C4-2B (cell line): ENCODE results near the gene TRIM29.

Experiments
- H3K27ac ChIP-seq: fragments of 450-650 bp; 2 replicates; pipeline ENCODE4 v1.5.1; 2017
- ZFX ChIP-seq: fragments of 450-650 bp; IDR thresholded peaks from 2 replicates; pipeline ENCODE4 v1.6.1; 2017
- TF ChIP-seq, protein P1 (sequence below): fragments of 450-650 bp; conservative IDR thresholded peaks from 2 replicates; pipeline ENCODE4 v1.5.1; 2017; ENCODE audit warnings: mild to moderate bottlenecking

Gene TRIM29

GRCh38 chr11:120134106-120134930 lies 3.6 kb downstream of the TRIM29 start:
- no peak overlapping the region for H3K27ac ChIP-seq
- no peak for TF ChIP-seq ZFX
- TF ChIP-seq, protein P1, sequence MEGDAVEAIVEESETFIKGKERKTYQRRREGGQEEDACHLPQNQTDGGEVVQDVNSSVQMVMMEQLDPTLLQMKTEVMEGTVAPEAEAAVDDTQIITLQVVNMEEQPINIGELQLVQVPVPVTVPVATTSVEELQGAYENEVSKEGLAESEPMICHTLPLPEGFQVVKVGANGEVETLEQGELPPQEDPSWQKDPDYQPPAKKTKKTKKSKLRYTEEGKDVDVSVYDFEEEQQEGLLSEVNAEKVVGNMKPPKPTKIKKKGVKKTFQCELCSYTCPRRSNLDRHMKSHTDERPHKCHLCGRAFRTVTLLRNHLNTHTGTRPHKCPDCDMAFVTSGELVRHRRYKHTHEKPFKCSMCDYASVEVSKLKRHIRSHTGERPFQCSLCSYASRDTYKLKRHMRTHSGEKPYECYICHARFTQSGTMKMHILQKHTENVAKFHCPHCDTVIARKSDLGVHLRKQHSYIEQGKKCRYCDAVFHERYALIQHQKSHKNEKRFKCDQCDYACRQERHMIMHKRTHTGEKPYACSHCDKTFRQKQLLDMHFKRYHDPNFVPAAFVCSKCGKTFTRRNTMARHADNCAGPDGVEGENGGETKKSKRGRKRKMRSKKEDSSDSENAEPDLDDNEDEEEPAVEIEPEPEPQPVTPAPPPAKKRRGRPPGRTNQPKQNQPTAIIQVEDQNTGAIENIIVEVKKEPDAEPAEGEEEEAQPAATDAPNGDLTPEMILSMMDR = no peak

GRCh38 chr11:120133216-120134105 lies 4.5 kb downstream of the TRIM29 start:
- no peak overlapping the region for H3K27ac ChIP-seq
- no peak for TF ChIP-seq ZFX
- TF ChIP-seq, protein P1 = no peak

DNA sequence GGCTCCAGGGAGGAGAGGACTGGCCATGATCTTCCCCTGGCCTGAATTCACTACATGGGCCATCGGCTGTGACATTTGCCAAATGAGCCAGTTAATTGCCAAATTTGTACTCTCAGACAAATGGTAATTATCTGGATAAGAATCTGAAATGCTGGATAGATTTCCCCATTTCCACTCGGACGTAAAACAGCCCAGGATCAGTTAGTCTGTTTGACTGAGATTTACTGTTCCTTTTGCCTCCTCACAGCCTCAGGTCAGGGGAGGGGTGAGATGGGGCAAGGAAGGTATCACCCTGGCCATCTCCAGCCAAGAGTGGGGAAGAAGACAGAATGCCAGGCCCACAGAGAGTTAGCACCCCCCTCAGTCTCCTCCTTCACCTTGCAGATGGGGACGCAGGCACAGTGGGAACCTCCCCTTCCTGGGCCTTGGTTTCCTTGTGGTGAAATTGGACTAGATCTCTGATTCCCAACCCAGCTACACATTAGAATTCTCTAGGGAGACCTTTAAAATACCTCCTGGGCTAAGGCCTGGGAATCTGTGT lies 5.2 kb downstream of the TRIM29 start:
- TF ChIP-seq, protein P1 = no peak
- no peak for TF ChIP-seq ZFX
- H3K27ac ChIP-seq = no peak overlapping the region

DNA sequence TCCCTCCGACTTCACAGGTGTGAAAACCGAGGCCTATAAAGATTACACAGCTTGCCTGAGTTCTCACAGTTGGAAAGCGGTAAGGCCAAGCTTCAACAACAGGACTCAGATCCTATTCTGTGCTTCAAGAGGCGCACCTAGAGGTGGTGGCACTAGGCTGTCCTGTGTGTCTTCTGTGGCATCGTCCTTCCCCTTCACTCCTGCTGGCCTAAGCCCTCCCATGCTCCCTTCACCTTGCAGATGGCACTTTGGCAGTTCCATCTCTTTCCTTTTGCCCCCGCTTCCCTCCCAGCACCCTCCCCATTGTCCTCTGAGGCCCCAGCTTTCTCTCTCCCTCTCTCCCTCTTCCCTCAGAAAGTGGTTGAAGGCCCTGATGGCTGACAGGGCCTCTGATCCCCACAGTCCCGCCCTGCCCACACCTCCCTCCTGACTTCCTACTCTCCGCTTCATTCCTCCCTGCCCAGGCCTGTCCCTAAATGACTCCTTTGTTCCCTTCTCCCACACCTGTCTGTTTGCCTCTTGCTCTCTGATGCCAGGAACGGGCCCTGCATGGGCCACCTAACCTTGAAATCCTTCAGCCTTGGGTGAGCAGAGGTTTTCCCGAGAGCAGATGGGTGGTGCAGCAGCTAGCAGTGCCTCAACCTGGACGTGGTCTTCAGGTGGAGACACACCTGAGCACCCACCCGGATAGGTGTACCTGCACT lies 5.8 kb downstream of the TRIM29 start:
- H3K27ac ChIP-seq = no peak overlapping the region
- no peak for TF ChIP-seq ZFX
- TF ChIP-seq, protein P1 = no peak

GRCh38 chr11:120130991-120131760 lies 6.7 kb downstream of the TRIM29 start:
- H3K27ac ChIP-seq = no peak overlapping the region
- TF ChIP-seq, protein P1 = no peak
- no peak for TF ChIP-seq ZFX

DNA sequence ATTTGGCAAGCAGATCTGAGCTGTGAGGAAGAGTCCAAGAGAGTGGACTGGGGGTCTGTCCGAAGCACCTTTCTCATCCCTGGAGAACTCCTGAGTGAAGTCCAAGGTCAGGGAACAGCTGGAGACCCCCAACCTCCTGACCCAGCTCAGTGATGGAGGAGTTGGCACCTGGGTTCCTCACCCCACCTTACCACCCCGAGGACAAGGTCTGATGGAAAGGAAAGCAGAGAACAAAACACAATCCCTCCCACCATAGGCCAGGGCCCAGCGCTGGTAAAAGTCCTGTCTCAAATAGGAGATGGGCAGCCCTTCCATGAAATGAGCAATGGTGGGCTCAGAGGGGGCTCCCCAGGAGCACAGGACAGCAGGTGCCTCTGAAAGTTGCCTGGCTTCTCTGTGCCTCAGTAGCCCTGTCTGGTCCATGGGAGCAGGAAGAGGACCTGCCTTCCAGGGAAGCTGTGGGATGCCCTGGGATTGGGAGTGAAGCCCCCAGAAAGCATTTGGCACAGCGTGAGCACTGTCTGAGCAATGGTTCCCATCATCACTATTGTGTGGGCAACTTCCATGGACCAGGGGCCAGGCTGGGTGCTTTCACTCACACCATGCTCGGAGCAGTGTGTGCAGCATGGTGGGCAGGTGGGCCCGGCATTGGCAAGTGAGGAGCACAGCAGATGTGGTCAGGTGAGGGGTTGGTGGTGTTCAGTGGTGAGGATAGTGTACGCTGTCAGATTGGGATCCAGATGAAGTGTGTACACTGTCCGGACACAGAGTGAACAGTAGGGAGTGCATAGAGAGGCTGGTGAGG lies 7.5 kb downstream of the TRIM29 start:
- no peak overlapping the region for H3K27ac ChIP-seq
- TF ChIP-seq, protein P1 = no peak
- no peak for TF ChIP-seq ZFX
